Measurements from ENCODE around the gene TRIM71.
A peak's percentile ranks its signal among the peaks of the same experiment; 100 is the strongest.

DNA sequence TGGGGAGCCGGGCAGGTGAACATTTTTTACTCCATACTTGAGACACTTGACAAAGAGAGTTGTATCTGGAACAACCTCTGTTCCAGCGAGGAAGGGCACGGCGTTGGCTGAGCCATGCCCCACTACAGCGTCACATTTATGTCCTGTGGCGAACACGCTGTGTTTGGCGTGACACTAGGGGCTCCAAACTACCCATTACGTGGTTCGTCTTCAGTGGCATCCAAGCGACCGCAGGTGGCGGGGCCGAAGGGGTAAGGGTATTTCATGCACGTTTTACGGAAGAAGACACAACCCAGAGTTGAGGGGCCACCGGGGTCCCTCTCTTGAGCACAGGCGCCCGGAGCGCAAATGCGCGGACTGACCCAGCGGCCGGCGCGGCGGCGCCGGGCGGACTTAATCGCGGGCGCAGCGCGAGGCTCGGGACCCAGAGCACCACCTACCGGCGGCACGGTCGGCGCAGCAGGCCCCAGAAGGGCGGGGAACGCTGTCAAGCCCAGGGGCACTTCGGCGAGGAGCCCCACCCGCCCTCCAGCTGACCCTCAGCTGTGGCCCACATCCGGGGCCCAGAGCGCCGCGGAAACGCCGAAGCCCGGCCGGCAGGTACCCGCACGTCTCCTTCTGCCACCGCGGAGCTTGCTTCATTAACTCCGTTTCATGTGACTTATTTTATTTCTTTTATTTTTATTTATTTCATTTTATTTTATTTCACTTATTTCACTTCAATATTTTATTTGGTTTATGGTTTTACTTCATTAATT lies 36.4 kb upstream of the TRIM71 start:
- TF ChIP-seq ZNF155 (tag by site-specific recombination; IDR thresholded peaks at IDR 0.05) (no peak), CTCF (tag by site-specific recombination; IDR thresholded peaks at IDR 0.05) (peak; percentile 89), REST (tag by site-specific recombination; IDR thresholded peaks at IDR 0.05) (no peak)
